Measurements from ENCODE around the gene KANSL1L.

- TF ChIP-seq CTCF (IDR thresholded peaks at IDR 0.05; ENCODE audit: insufficient read depth, low read length) (no peak), SPI1 (IDR thresholded peaks at IDR 0.05; ENCODE audit: borderline replicate concordance, low read depth) (no peak), REST (IDR thresholded peaks at IDR 0.05; ENCODE audit: insufficient replicate concordance, low read depth) (no peak), POLR2AphosphoS5 (IDR thresholded peaks at IDR 0.05; ENCODE audit: low read depth) (no peak)
These were observed 143.0 kb downstream of the KANSL1L start for GRCh38 chr2:210028178-210028577.
